GM21786 (cell line): ENCODE measurements around the gene SPTLC1.
"Not testable (repeated sequence)": the region's sequence is repeated elsewhere in the genome, so short reads cannot be mapped to it uniquely, and the experiment has no call there.

ENCODE experiments used
- ATAC-seq: cut with Tn5 transposase; IDR thresholded peaks from one replicate; pipeline ENCODE4 v1.9.1; 2021; ENCODE audit not compliant: unreplicated experiment

Gene SPTLC1

DNA sequence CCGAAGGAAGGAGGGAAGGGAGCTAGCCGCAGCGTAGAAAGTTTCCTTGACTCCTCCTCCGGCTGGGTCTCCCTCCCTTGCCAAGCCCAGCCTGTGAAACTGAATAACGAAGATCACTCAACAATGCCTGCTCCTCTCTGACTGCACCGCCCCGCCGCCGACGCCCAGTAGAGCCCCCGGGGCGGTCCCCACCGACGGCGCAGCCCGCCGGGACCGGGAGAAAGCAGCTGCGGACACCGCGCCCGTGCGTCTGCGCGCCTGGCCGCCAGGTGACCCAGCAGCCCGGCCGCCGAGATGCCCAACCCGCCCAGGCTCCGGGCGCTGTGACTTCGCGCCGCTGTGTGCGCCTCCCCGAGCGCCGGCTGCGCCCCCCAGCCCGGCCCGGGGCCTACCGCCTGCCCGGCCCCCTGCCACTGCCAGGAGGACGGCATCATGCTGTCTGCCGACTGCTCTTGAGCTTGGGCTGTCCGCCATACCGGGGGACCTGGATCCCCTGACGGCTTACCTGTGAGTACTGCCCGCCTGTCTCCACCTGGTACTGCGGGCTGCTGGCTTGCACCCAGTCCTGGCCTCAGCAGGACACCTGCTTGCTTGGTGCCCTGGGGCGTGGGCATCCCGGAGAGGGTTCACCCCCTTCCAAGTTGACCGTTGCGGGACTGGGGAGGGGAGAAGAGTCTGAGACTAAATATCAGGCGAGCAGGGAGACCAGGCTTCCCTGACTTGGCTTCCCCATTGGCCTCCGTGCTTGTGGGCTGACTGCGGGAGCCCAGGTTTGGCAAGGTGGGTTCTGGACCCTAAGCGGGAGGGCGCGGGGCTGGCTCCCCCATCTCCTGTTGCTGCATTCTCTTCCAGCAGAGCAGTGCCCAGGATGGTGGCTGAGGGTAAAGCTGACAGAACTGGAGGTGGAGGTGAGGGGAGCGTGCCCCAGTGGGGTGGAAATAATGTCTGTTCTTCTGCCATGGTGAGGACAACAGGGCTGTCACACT is 26.2 kb upstream of the SPTLC1 start:
- ATAC-seq = no peak

DNA sequence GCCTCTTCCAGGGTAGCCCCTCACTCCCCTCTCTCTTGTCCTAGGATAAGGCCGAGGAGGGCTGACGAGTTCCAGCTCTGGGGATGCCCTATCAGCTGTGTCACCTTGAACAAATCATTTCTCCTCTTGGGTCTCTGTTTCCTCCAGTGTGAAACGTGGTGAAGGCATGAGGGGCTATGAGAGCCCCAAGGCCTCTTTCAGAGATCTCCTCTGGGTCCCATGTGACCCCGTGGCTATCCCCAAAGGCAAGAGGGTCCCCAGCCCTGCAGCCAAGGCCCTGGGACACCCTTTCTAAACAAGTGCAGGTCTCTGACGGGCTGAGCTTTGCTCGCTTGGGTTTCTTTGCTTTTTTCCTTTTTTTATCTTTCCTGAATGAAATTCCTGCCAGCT is 25.5 kb upstream of the SPTLC1 start:
- ATAC-seq = no peak

DNA sequence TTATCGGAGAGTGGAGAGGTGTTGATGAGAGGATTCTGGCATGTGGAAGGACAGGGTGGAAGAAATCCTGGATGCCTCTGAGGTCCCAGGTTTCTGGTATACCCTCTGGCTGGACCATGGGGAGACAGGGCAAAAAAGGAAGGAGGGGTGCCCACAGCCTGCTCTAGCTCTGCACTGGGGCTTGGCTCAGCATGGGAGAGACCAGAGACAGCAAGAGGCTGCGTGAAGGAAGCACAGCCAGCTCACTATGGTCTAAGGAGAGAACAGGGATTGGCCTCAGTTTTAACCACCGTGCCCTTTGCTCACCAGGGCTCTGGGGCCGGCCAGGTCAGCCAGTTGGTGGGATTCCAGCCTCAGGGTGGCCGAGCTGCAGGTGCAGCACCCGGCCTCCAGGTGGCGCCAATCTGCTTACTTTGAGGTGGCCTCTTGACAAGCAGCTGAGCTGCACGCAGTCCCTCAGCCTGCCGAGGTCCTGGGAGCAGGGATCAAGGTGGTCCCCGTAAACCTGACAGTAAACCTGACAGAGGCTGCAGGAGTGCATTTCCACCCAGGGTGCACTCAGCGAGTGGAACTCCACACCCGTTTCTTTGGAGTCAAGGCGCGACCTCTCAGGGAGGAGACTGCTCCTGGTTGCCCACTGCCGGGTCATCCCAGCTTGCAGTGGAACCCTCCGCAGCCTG is 25.0 kb upstream of the SPTLC1 start:
- ATAC-seq = peak; percentile 46

DNA sequence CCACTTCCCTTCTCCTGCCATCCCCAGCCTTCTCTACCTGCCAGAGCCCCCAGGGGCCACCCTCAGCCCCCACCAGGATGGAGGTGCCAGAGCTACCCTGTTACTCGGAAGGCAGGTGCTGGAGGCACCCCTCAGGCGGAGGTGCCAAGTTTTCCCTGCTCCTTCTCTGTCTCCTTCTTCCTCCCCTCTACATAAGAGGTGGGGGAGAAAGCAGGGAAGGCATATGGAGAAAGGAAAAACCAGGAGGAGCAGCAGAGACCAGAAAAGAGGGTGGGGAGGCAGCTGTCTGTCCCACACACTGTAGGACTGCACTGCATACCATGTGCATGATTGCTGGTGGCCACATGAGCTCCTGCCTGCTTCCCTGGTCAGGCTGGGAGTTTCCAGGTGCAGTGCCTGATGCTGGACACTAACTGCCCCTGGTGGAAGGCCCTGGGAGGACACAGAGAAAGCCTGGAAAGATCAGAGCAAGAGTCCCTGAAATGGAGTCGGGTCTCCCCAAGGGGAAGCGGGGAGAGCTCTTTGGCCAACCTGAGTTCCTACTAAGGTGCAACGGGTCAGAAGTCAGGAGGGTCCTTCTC is 23.8 kb upstream of the SPTLC1 start:
- ATAC-seq = not testable (repeated sequence)

DNA sequence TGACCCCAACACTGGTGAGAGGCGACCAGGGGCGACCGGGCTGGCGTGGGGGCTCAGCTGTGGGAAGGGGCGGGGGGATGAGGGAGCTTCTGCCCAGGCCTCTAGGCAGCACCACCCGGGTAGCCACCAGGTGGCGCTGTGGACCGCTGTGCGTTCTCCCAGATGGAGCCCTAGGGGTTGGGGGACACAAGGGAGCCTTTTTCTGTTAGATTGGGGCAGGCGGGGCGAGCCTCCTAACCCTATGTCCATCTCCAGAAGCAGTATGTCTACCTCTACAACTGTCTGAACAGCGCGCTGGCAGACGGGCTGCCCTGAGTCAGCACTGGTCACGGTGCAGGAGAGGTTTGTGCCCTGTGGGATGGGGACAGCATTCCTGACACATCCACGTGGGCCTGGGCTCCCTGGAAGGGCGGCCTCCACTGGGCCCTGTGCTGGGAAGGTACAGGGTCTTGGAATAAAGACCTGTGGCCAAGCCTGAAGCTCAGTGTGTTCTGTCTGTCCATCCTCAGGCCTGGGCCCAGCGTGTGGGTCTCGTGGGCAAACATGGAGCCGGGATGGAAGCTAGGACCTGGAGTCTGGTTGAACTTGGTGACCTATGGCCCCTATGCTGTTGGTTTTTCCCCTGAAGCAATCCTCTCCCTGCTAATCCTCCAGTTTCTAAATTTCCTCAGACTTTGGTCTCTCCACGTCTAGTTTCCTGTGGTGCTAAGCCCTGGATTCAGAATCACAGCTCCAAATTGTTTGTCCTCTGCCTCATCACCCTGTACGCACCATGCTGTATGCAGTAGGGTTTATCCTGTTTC is 23.1 kb upstream of the SPTLC1 start:
- no peak for ATAC-seq

DNA sequence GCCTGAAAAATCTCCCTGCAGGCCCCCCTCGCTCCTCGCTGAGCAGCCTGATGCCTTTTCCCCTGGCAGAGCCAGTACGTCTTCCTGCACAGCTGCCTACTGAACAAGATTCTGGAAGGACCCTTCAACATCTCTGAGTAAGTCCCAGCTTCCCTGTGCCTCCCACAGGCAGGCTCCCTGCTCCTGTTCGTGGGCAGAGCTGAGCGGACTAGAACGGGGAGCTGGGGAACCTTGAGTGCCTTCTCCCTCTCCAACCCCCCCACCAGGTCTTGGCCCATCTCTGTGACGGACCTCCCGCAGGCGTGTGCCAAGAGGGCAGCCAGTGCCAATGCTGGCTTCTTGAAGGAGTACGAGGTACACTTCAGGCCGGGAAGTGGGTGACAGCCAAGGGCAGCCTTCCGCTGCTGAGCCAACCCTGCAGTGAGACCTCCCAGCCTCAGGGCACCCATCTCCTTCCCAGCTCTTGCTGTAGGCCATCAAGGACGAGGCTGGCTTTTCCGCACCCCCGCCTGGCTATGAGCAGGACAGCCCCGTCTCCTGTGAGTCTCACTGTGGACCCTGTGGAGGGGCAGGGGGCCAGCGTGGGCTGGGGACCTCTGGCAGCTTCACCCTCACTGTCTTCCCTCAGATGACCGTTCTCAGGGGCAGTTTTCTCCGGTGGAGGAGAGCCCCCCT is 21.1 kb upstream of the SPTLC1 start:
- ATAC-seq = no peak

DNA sequence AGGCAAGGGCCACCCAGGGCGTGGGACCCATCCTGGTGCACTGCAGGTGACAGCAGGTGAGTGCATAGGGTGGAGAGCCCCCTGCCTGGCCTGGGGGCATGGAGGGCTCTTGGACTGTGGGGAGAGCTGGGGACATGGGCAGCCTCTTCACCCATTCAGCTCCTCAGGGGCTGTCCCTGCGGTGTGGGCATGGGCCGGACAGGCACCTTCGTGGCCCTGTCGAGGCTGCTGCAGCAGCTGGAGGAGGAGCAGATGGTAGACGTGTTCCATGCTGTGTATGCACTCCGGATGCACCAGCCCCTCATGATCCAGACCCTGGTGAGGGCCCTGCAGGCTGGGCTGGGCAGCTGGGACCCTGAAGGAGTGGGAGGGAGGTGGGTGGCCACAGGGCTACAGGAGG is 20.4 kb upstream of the SPTLC1 start:
- no peak for ATAC-seq

DNA sequence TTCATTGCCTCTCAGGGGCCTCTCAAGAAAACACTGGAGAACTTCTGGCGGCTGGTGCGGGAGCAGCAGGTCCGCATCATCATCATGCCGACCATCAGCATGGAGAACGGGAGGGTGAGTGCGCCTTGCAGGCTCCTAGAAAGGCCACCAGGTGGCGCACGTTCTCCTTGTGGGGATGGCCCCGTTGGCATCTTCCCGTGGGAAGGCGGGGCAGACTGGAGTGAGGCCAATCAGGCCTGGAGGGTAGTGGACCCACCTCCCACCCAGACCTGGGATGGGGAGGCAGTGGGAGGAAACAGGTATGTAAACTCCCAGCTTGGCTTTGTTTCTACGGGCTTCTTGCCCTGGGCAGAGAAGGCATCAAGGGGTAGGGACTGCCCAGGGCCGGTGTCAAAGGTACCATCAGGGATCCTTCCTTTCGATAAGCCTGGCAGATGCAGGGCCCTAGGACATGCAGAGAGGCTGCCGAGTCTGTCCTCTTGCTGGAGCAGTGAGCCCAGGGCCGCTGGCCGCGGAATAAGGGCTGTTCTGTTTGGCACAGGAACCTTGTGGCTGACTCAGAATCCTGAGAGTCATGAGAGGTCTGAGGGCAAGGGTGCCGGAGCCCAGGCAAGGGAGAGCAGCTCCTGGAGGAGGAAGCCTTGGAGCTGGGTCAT is 18.9 kb upstream of the SPTLC1 start:
- peak; percentile 81 for ATAC-seq

DNA sequence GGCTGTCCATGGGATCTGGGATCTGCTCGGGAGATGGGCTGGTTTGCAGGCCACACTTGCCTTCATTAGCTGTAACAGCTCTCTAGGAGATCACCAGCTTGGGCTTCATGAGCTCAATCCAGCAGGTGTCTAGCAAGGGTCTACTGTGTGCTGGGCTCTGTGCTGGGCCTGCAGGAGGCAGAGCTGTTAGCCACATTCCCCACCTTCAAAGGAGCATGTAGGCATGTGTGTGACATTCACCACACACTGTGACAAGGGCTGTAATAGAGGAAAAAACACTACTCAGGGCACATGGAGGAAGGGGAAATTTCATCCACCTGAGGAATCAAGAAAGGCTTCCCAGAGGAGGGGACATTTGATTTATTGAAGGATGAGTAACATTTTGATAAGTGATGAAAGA is 17.7 kb upstream of the SPTLC1 start:
- ATAC-seq = not testable (repeated sequence)

DNA sequence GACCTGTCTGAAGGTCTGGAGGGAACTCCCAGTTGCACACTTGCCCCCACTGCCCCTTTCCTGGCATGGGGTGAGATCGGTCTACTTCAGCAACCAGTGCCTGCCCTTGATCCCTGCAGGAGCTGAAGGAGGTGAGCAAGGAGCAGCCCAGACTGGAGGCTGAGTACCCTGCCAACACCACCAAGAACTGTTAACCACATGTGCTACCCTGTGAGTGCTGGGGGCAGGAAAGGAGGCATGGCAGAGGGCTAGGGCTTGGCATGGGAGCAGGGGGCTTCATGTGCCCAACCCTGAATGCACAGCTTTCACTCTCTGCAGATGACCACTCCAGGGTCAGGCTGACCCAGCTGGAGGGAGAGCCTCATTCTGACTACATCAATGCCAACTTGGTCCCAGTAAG is 17.3 kb upstream of the SPTLC1 start:
- ATAC-seq = no peak

DNA sequence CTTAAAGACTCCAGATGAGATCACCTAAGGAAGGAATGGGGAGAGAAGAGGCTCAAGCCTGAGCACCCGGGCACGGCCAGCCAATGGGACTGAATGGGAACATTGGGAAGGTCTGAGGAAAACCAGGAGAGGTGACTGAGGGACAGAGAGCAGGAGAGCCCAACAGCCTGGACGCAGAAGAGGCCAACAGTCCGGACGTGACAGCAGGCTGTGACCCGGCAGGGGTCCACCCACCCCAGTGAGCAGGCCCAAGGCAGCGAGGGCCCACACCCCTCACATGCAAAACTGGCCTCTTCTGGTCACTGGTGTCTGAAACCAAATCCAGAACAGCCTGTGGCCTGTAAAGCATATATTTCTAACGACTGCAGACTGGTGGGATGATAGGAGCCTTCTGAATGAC is 7.6 kb upstream of the SPTLC1 start:
- no peak for ATAC-seq

DNA sequence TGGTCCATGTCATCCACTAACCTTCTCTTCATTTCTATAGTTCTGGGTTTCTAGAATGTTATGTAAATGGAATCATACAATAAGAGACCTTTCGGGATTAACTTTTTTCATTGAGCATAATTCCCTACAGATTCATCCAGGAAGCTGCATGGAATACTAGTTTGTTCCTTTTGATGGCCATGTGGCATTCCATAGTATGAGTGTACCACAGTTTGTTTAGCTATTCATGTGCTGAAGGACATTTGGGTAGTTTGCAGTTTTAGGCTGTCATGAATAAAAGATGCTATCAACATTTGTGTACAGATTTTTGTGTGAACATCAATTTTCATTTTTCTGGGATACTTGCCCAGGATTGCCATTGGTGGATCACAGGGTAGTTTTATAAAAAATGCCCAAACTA is 6.8 kb upstream of the SPTLC1 start:
- no peak for ATAC-seq

DNA sequence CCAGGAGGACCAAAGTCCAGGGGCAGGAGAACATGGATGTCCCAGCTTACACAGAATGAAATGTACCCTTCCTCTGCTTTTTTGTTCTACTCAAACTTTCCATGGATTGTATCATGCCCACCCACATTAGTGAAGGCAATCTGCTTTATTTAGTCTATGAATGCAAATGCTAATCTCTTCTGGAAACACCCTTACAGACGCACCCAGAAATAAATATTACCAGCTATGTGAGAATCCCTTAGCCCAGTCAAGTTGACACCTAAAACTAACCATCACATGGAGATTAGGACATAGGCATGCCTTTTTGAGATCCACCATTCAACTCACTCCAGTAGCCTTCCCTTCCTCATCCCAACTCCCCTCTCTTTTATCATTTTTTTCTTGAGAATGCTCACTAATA is 6.1 kb upstream of the SPTLC1 start:
- no peak for ATAC-seq

DNA sequence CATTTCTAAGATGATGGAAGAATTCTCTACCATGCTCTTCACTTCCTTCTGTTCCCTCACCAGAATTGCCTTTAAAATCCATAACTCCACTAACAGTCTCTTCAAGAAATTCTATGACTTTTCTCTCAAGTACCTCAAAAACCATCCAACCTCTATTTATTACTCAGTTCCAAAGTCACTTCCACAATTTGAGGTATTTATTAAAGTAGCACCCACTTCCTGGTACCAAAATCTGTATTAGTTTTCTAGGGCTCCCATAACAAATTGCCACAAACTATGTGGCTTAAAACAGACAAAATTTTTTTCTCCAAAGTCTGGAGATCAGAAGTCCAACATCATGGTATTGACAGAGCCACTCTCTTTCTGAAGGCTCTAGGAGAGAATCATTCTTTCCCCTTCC is 4.9 kb upstream of the SPTLC1 start:
- ATAC-seq = no peak

DNA sequence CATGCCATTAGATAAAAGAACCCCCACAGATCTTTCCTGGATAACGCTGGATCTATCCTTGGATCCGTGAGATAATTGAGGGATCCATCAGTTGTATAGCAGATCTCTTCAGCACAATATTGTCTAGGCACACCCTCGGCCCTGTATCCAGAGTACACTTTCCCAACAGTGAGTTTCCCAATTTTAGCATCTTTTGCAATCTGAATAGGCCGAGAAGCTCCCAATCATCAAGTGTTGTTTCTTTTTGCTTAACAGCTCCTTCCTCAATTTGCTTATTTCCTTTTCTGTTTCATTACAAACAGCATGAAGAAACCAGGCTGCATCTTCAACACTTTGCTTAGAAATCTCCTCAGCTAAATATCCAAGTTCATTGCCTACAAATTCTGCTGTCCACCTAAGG is 4.4 kb upstream of the SPTLC1 start:
- no peak for ATAC-seq

DNA sequence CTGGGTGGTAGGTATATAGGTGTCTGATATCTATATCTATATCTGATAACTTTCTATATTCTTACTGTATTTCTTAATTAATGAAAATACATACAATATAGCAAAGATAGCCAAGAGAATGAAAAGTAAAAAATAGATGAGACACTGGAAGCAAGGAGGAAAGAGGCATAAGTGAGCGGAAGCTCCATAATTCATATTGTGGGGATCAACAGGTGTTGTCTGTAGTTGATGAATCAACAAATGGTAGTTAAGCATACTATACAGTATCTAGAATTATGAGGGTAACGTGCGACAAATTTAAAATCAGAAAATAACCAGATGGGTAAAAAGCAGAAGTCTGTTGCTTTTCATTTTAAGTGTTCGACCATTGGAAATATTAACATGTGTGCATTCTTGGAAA is 7.1 kb downstream of the SPTLC1 start:
- no peak for ATAC-seq

DNA sequence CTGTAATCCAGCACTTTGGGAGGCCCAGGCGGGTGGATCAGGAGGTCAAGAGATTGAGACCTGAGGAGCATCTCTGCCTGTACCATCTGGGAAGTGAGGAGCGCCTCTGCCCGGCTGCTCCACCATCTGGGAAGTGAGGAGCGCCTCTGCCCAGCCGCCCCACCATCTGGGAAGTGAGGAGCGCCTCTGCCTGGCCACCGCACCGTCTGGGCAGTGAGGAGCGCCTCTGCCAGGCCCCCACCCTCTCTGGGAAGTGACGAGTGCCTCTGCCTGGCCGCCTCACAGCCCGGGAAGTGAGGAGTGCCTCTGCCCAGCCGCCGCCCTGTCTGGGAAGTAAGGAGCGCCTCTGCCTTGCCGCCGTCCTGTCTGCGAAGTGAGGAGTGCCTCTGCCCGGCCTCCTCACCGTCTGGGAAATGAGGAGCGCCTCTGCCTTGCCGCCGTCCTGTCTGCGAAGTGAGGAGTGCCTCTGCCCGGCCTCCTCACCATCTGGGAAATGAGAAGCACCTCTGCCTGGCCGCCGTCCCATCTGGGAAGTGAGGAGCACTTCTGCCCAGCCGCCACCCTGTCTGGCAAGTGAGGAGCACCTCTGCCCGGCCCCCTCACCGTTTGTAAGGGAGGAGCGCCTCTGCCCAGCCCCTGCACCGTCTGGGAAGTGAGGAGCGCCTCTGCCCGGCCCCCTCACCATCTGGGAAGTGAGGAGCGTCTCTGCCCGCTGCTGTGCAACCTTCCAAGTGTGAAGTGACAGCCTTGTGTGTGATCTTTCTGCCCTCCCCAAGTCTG is 9.6 kb downstream of the SPTLC1 start:
- ATAC-seq = not testable (repeated sequence)

DNA sequence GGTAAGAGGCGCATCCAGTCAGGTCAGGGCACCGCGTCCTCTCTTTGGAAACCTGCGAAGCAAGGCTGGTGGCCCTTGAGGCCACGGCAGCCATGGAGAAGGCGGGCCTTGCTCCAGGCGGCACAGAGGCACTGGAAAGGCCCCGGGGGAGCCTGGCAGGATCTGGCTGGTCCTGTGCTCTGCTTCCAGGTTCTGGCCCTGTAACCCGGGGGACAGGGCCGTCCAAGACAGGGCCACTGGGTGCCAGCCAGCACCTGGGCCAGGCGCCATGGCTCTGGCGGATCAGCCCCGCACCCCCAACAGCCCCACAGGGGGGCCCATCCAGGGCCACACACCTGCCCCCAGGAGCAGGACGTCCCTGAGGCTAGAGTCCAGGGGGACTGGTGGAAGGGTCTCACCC is 11.6 kb downstream of the SPTLC1 start:
- not testable (repeated sequence) for ATAC-seq

DNA sequence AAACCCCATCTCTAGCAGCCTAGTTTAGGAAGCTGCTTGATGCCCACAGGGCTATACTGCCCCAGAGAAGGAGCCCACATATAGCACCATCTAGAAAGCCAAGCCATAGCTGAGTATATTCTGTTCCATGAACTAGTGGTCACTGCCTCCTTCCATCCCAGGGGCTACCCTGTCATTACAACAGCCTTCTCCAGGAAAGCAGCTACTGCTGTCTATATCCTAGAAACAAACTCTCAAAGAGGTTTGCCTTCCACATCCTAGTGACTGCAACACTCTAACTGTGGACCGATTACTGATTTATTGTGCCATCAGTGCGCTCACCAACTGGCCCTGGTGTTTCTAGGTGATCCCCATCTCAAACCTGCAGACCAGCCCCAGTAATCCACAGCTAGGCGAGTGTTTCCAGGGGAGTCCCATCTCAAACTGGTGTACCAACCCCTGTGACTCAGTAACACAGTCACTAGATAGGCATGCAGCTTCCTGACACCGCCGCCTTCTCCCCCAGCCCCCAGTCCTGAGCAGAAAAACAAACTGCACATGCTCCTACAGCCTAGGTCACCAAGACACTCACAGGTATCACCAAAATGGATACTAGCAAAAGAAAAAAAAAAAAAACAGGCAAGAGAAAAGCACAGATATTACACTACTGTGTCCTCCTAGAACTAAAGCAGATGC is 14.8 kb downstream of the SPTLC1 start:
- ATAC-seq = no peak
